Mucosa of descending colon (tissue), 3 donors: ENCODE results near the gene PFDN2. TPM values are rescaled to one million over a fixed set of nuclear protein-coding genes. Genes with fewer than 3 reads are reported as not detected.
A peak's percentile ranks its signal among the peaks of the same experiment; 100 is the strongest.
"Not testable (repeated sequence)": the region's sequence is repeated elsewhere in the genome, so short reads cannot be mapped to it uniquely, and the experiment has no call there.

Source experiments
- ATAC-seq: fragments of 200-7000 bp; cut with Tn5 transposase; one replicate; pipeline ENCODE4 v1.9.1; 2020; ENCODE audit warnings: mild to moderate bottlenecking, moderate library complexity
- DNase-seq, 3 donors: peaks; one replicate each; pipeline ENCODE4 v3.0.0-alpha.2; 2020
- H3K36me3 ChIP-seq: fragments of 200-600 bp; one replicate; pipeline ENCODE4 v1.8.0; 2021; ENCODE audit warnings: low read depth, mild to moderate bottlenecking
- H3K4me1 ChIP-seq: fragments of 200-600 bp; one replicate; pipeline ENCODE4 v1.8.0; 2021; ENCODE audit warnings: low read depth, mild to moderate bottlenecking
- H3K4me3 ChIP-seq: fragments of 200-600 bp; one replicate; pipeline ENCODE4 v1.8.0; 2021; ENCODE audit warnings: mild to moderate bottlenecking
- H3K9me3 ChIP-seq: fragments of 200-600 bp; one replicate; pipeline ENCODE4 v1.8.0; 2021; ENCODE audit warnings: mild to moderate bottlenecking
- CTCF ChIP-seq: fragments of 200-600 bp; IDR thresholded peaks from one replicate; pipeline ENCODE4 v1.8.0; 2022; ENCODE audit warnings: antibody characterized with exemption, mild to moderate bottlenecking
- intact Hi-C, 2 donors: fragments of 100-400 bp; cut with DNase I in 1 of 2; cut with micrococcal nuclease in 1 of 2; formaldehyde crosslinking; loops; one replicate each; pipeline versions ENCODE4 v1.11.0 to v1.11.1; 2022; cut with DNase I, micrococcal nuclease
- total RNA-seq, 3 donors: library from RNA; stranded (reverse); fragmentation: NEBNext Ultra II Directional in 2 of 3; extraction: Animal tissue kit (Norgen Biotek cat#: 25700) in 2 of 3; gene quantifications; one replicate each; pipeline versions ENCODE4 v1.2.1 to v1.2.4, GENCODE V29; 2021 to 2023
- donor health status: DM: no; HTN: no; CAD: no; lungs with moderate emphysema.
- donor health status: DM: no; HTN: no; CAD: no.
- donor health status: DM: no; HTN: yes; CAD: no.

PFDN2 gene
- total RNA-seq, 3 donors from 2014 or later, result 20.7 to 40.2 (median 29.4) TPM

GRCh38 chr1:161069731-161070270 lies 48.0 kb downstream of the PFDN2 start, which contains the start of gene ARHGAP30:
TSS of gene ARHGAP30 (minus strand) at chr1:161069891. CDS start at chr1:161069624, 267 bp downstream.
- Histone ChIP-seq H3K4me3 (peak within 1 kb of the TSS; percentile 24), H3K4me1 (no peaks in the 10 kb centered on the region), H3K9me3 (no peaks in the 10 kb centered on the region), H3K36me3 (no peaks in the 10 kb centered on the region)
- intact Hi-C loops, result no loop called here
- ATAC-seq (peak; percentile 78), DNase-seq (peak; percentile 72 to 91 (median 74))
- TF ChIP-seq CTCF, result no peak

GRCh38 chr1:161069241-161069640 lies 48.6 kb downstream of the PFDN2 start:
- intact Hi-C loops, result no loop called here
- peak; percentile 1 for ATAC-seq

GRCh38 chr1:161068306-161069234 lies 49.3 kb downstream of the PFDN2 start:
- no peak for TF ChIP-seq CTCF
- ATAC-seq (peak; percentile 84), DNase-seq (peak; percentile 72 to 87 (median 74))
- Histone ChIP-seq H3K4me3 (peak overlapping the region; percentile 24), H3K9me3 (no peaks in the 10 kb centered on the region), H3K36me3 (no peaks in the 10 kb centered on the region), H3K4me1 (no peaks in the 10 kb centered on the region)
- intact Hi-C loops, result no loop called here

More at GRCh38 chr1:161069241-161069640, 48.6 kb downstream of the PFDN2 start:
- DNase-seq, result peak in 1 of 3 donors; percentile 62
- Histone ChIP-seq H3K9me3 (no peaks in the 10 kb centered on the region), H3K36me3 (no peaks in the 10 kb centered on the region), H3K4me3 (peak overlapping the region; percentile 24), H3K4me1 (no peaks in the 10 kb centered on the region)
- TF ChIP-seq CTCF, result no peak

GRCh38 chr1:161066694-161067093 lies 51.1 kb downstream of the PFDN2 start:
- no peak for TF ChIP-seq CTCF
- DNase-seq, result no peak
- H3K36me3 ChIP-seq, result no peaks in the 10 kb centered on the region
- intact Hi-C loops, result no loop called here
- H3K4me1 ChIP-seq, result no peaks in the 10 kb centered on the region
- ATAC-seq, result no peak
- no peak overlapping the region for H3K4me3 ChIP-seq
- no peaks in the 10 kb centered on the region for H3K9me3 ChIP-seq

- H3K9me3 ChIP-seq, H3K36me3 ChIP-seq, intact Hi-C loops, ATAC-seq, DNase-seq, H3K4me1 ChIP-seq, H3K4me3 ChIP-seq: not testable (repeated sequence)
Measured at GRCh38 chr1:161065681-161066080, 52.2 kb downstream of the PFDN2 start.

- H3K4me3 ChIP-seq, intact Hi-C loops, H3K36me3 ChIP-seq, DNase-seq, H3K9me3 ChIP-seq, H3K4me1 ChIP-seq, ATAC-seq: not testable (repeated sequence)
Measured at GRCh38 chr1:161063936-161064335, 53.9 kb downstream of the PFDN2 start.
